ENCODE measurements around the gene BRI3BP. TPM values are rescaled to one million over a fixed set of nuclear protein-coding genes. Genes with fewer than 3 reads are reported as not detected.
"Not testable (repeated sequence)": the region's sequence is repeated elsewhere in the genome, so short reads cannot be mapped to it uniquely, and the experiment has no call there.

The BRI3BP gene
- total RNA-seq, 1 experiment from 2014 or later: 19.6 TPM

- BruUV-seq (replicated peaks): no TSS peak
- Mint-ChIP-seq H3K4me1 (ENCODE audit: low read depth, unreplicated experiment) (no peaks in the 10 kb centered on the region), H3K27me3 (ENCODE audit: insufficient read depth, unreplicated experiment) (no peaks in the 10 kb centered on the region), H3K36me3 (ENCODE audit: insufficient read depth, unreplicated experiment) (no peaks in the 10 kb centered on the region), H3K4me3 (ENCODE audit: unreplicated experiment) (no peak overlapping the region), H3K9me3 (ENCODE audit: unreplicated experiment) (no peaks in the 10 kb centered on the region), H3K27ac (ENCODE audit: unreplicated experiment) (no peak overlapping the region)
- Histone ChIP-seq H3K4me3 (ENCODE audit: low read depth, low read length) (no peak overlapping the region), H3K27me3 (replicated peaks; ENCODE audit: control insufficient read depth, insufficient read depth, low read length) (no peaks in the 10 kb centered on the region), H3K9me3 (no peaks in the 10 kb centered on the region), H3K4me1 (0 out of 2 replicates have a peak, but pooled peaks cover 6% of the 10 kb centered on the region), H3K36me3 (ENCODE audit: control insufficient read depth, insufficient read depth, low read length) (no peaks in the 10 kb centered on the region)
- no peak for TF ChIP-seq CTCF (IDR thresholded peaks at IDR 0.05; ENCODE audit: insufficient read depth in 1 of 2, low read depth in 1 of 2, low read length in 1 of 2, severe bottlenecking in 1 of 2, unreplicated experiment in 1 of 2)
- no peak for DNase-seq
- ChIA-PET CTCF (no interaction called here), POLR2A (no interaction called here)
- intact Hi-C loops (cut with micrococcal nuclease; ENCODE audit: unreplicated experiment): no loop called here
These were observed 64.3 kb downstream of the BRI3BP start for GRCh38 chr12:125057708-125058107.

GRCh38 chr12:125061229-125061628 lies 67.8 kb downstream of the BRI3BP start:
- Mint-ChIP-seq H3K4me3 (ENCODE audit: unreplicated experiment) (no peak overlapping the region), H3K36me3 (ENCODE audit: insufficient read depth, unreplicated experiment) (peaks cover 5% of the 10 kb centered on the region), H3K9me3 (ENCODE audit: unreplicated experiment) (no peaks in the 10 kb centered on the region), H3K27me3 (ENCODE audit: insufficient read depth, unreplicated experiment) (no peaks in the 10 kb centered on the region), H3K4me1 (ENCODE audit: low read depth, unreplicated experiment) (no peaks in the 10 kb centered on the region), H3K27ac (ENCODE audit: unreplicated experiment) (no peak overlapping the region)
- Histone ChIP-seq H3K9me3 (no peaks in the 10 kb centered on the region), H3K36me3 (ENCODE audit: control insufficient read depth, insufficient read depth, low read length) (no peaks in the 10 kb centered on the region), H3K27me3 (replicated peaks; ENCODE audit: control insufficient read depth, insufficient read depth, low read length) (no peaks in the 10 kb centered on the region), H3K4me3 (ENCODE audit: low read depth, low read length) (no peak overlapping the region), H3K4me1 (peaks cover 13% of the 10 kb centered on the region; the same call in 1 of the 2 replicates)
- intact Hi-C loops (cut with micrococcal nuclease; ENCODE audit: unreplicated experiment): no loop called here
- no peak for TF ChIP-seq CTCF (IDR thresholded peaks at IDR 0.05; ENCODE audit: insufficient read depth in 1 of 2, low read depth in 1 of 2, low read length in 1 of 2, severe bottlenecking in 1 of 2, unreplicated experiment in 1 of 2)
- DNase-seq: no peak
- no TSS peak for BruUV-seq (replicated peaks)
- POLR2A ChIA-PET: no interaction called here
- CTCF ChIA-PET: no interaction called here

DNA sequence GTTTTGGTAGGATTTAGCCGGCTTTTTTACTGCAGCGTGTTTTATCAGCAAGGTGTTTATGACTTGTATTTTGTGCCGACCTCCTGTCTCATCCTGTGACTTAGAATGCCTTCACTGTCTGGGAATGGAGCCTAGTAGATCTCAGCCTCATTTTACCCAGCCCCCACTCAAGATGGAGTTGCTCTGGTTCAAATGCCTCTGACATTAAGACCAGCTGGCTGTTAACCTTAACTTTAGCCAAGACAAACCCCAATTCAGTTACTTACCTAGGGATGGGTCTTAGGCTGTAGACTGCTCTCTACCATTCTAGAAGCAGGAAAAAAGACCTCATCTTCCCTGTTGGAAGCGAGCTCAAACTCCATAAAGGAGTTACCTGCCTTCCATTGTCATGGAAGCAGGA lies 70.1 kb downstream of the BRI3BP start:
- BruUV-seq (replicated peaks); H3K4me1 Mint-ChIP-seq (ENCODE audit: low read depth, unreplicated experiment); CTCF ChIA-PET; H3K27me3 Mint-ChIP-seq (ENCODE audit: insufficient read depth, unreplicated experiment); H3K27me3 ChIP-seq (replicated peaks; ENCODE audit: control insufficient read depth, insufficient read depth, low read length); intact Hi-C loops (cut with micrococcal nuclease; ENCODE audit: unreplicated experiment); DNase-seq; POLR2A ChIA-PET; H3K36me3 Mint-ChIP-seq (ENCODE audit: insufficient read depth, unreplicated experiment); H3K27ac Mint-ChIP-seq (ENCODE audit: unreplicated experiment); H3K4me3 ChIP-seq (ENCODE audit: low read depth, low read length); H3K9me3 ChIP-seq; H3K9me3 Mint-ChIP-seq (ENCODE audit: unreplicated experiment); H3K36me3 ChIP-seq (ENCODE audit: control insufficient read depth, insufficient read depth, low read length): not testable (repeated sequence)
- H3K4me3 Mint-ChIP-seq (ENCODE audit: unreplicated experiment): peak overlapping the region; percentile 65
- H3K4me1 ChIP-seq: peaks cover 13% of the 10 kb centered on the region; the same call in 1 of the 2 replicates

Measured in Caco-2 (cell line).